Head of caudate nucleus (tissue), 42 donors: ENCODE measurements around the gene FBXW12.
A peak's percentile ranks its signal among the peaks of the same experiment; 100 is the strongest.
"Not testable (repeated sequence)": the region's sequence is repeated elsewhere in the genome, so short reads cannot be mapped to it uniquely, and the experiment has no call there.

Experiments used
- DNase-seq, 42 donors: peaks; one replicate each; pipeline versions ENCODE4 v3.0.0 to v3.0.0-alpha.2; 2020 to 2021; ENCODE audit warnings: mixed read lengths in 7 of 42
- intact Hi-C: fragments of 100-400 bp; cut with DNase I; formaldehyde crosslinking; loops from one replicate; pipeline ENCODE4 v1.15.0; 2022

FBXW12 gene

GRCh38 chr3:48371651-48372376, at the start of gene FBXW12:
TSS of gene FBXW12 (plus strand) at chr3:48372219. CDS start at chr3:48372768, 549 bp downstream.
- intact Hi-C loops: no loop called here
- DNase-seq: no peak

GRCh38 chr3:48331706-48332435, 40.1 kb upstream of the FBXW12 start:
- intact Hi-C loops, DNase-seq: not testable (repeated sequence)

GRCh38 chr3:48333346-48334245, 38.4 kb upstream of the FBXW12 start, which contains the start of gene SPINK8:
TSS of gene SPINK8 (minus strand) at chr3:48333661. CDS start at chr3:48328341, 5,320 bp downstream.
- intact Hi-C loops, DNase-seq: not testable (repeated sequence)

GRCh38 chr3:48334605-48335004, 37.4 kb upstream of the FBXW12 start:
- intact Hi-C loops: no loop called here
- no peak for DNase-seq

- intact Hi-C loops: not testable (repeated sequence)
Observed at GRCh38 chr3:48335286-48335685, 36.7 kb upstream of the FBXW12 start.

GRCh38 chr3:48337536-48337935, 34.5 kb upstream of the FBXW12 start:
- DNase-seq, intact Hi-C loops: not testable (repeated sequence)

More at GRCh38 chr3:48335286-48335685, 36.7 kb upstream of the FBXW12 start:
- peak in 17 of 42 donors; percentile 2 to 46 (median 12) for DNase-seq

GRCh38 chr3:48338635-48339034, 33.4 kb upstream of the FBXW12 start:
- intact Hi-C loops: no loop called here
- DNase-seq: no peak

GRCh38 chr3:48343432-48343831, 28.6 kb upstream of the FBXW12 start:
- intact Hi-C loops: no loop called here

GRCh38 chr3:48344867-48345507, 27.0 kb upstream of the FBXW12 start:
- no peak for DNase-seq
- intact Hi-C loops: no loop called here

More at GRCh38 chr3:48343432-48343831, 28.6 kb upstream of the FBXW12 start:
- no peak for DNase-seq

- no peak for DNase-seq
- intact Hi-C loops: no loop called here
Observed at GRCh38 chr3:48345946-48346572, 26.0 kb upstream of the FBXW12 start.

- DNase-seq: no peak
- intact Hi-C loops: no loop called here
Observed at GRCh38 chr3:48347500-48347899, 24.5 kb upstream of the FBXW12 start.

GRCh38 chr3:48352546-48352945, 19.5 kb upstream of the FBXW12 start:
- DNase-seq: no peak
- intact Hi-C loops: no loop called here

- DNase-seq: no peak
- intact Hi-C loops: no loop called here
Observed at GRCh38 chr3:48353987-48354386, 18.0 kb upstream of the FBXW12 start.

- no peak for DNase-seq
- intact Hi-C loops: no loop called here
Observed at GRCh38 chr3:48356419-48356818, 15.6 kb upstream of the FBXW12 start.

GRCh38 chr3:48361928-48362327, 10.1 kb upstream of the FBXW12 start:
- intact Hi-C loops: no loop called here
- no peak for DNase-seq

- DNase-seq: no peak
- intact Hi-C loops: no loop called here
Observed at GRCh38 chr3:48364840-48365239, 7.2 kb upstream of the FBXW12 start.

- DNase-seq: peak in 1 of 42 donors; percentile 3
- intact Hi-C loops: no loop called here
Observed at GRCh38 chr3:48367201-48367600, 4.8 kb upstream of the FBXW12 start.

GRCh38 chr3:48369693-48370332, 2.2 kb upstream of the FBXW12 start:
- no peak for DNase-seq
- intact Hi-C loops: no loop called here
